Prostate gland (tissue), 2 donors: Measurements from ENCODE around the gene CTNNA3.

Source experiments
- CTCF ChIP-seq, 4 experiments: fragments of 200-600 bp in 2 of 4; fragments of 450-650 bp in 2 of 4; sonication (generic) in 2 of 4; IDR thresholded peaks; 1 replicate in 3 of 4; 2 replicates in 1 of 4; pipeline ENCODE4 v1.5.1; 2016 to 2019; ENCODE audit warnings: antibody characterized with exemption in 4 of 4, mild to moderate bottlenecking in 2 of 4, moderate library complexity in 2 of 4
- POLR2A ChIP-seq: fragments of 450-650 bp; IDR thresholded peaks from one replicate; pipeline ENCODE4 v1.6.1; 2016; ENCODE audit warnings: antibody characterized with exemption, mild to moderate bottlenecking
- POLR2AphosphoS5 ChIP-seq: sonication (generic); formaldehyde crosslinking; IDR thresholded peaks from one replicate; pipeline ENCODE4 v1.6.1; 2017; ENCODE audit warnings: antibody characterized with exemption

DNA sequence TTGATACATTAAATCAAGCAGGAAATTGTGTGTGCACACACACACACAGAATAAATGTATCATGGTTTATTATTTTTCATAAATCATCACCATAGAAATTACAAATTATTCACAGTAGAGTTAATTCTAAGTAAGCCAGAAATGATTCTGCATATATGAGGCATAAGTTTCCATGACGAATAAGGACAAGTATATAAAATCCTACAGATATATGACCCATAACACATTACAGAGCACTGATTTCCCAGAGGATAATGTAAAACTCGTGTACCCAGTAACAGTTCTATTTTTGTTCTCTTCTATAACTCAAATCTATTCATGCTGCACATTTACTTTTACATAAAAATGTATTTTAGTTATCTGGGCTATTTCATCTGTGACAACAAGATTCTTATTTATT lies 600.5 kb downstream of the CTNNA3 start:
- TF ChIP-seq POLR2AphosphoS5, result no peak
- TF ChIP-seq CTCF (IDR thresholded peaks at IDR 0.05), result no peak
- no peak for TF ChIP-seq POLR2A
